Type B pancreatic cell (in vitro differentiated cells): ENCODE data around the gene PDZD11. TPM values are rescaled to one million over a fixed set of nuclear protein-coding genes. Genes with fewer than 3 reads are reported as not detected.

Experiments
- DNase-seq: peaks from one replicate; pipeline ENCODE4 v3.0.0; 2021; ENCODE audit warnings: mixed read lengths; ENCODE audit not compliant: unreplicated experiment; ENCODE audit errors: extremely low spot score
- H3K27ac Mint-ChIP-seq: 2 replicates; pipeline ENCODE4 v1.8.0; 2021; ENCODE audit warnings: mild to moderate bottlenecking, mixed read lengths
- H3K27me3 Mint-ChIP-seq: 2 replicates; pipeline ENCODE4 v1.8.0; 2021; ENCODE audit warnings: mixed read lengths
- H3K36me3 Mint-ChIP-seq: 2 replicates; pipeline ENCODE4 v1.8.0; 2021; ENCODE audit warnings: mixed read lengths
- H3K4me1 Mint-ChIP-seq: one replicate; pipeline ENCODE4 v1.8.0; 2021; ENCODE audit warnings: mixed read lengths; ENCODE audit not compliant: unreplicated experiment
- H3K4me3 Mint-ChIP-seq: 2 replicates; pipeline ENCODE4 v1.8.0; 2021; ENCODE audit warnings: mild to moderate bottlenecking, mixed read lengths
- H3K9me3 Mint-ChIP-seq: 2 replicates; pipeline ENCODE4 v1.8.0; 2021; ENCODE audit warnings: mixed read lengths
- total RNA-seq: library from RNA; stranded (reverse); gene quantifications from 2 replicates; pipeline ENCODE4 v1.2.1, GENCODE V29; 2021; ENCODE audit warnings: low replicate concordance
- TF ChIP-seq, protein P1 (sequence below): fragments of 200-600 bp; sonication (generic); conservative IDR thresholded peaks from 2 replicates; pipeline ENCODE4 v1.5.0; 2021; ENCODE audit warnings: antibody characterized with exemption, mild to moderate bottlenecking

PDZD11 gene
- total RNA-seq, 1 donor from 2014 or later = 44.0 TPM

DNA sequence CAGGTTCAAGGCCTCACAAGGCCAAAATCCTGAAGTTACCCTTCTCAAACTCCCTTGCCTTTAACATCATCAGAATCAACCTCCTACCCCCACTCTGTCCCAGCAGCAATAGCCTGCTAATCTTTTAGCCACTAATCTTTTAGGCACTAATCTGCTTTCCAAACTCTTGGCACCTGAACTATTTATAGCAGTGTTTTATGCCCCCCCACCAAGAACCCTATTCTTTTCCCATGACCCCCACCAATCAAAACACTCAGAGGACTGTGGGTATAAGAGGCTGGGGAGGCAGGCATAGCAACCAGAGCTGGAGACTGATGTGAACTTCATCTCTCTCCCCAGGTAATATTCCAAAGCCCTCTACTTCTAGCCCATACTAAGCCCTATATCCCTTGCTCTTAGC lies 21.7 kb downstream of the PDZD11 start, which contains the start of gene ARR3:
Gene ARR3, plus strand, starts transcription at position 301 of the 400 bp plus-strand sequence. CDS start 1,052 bp downstream, outside the sequence.
- TF ChIP-seq, protein P1, sequence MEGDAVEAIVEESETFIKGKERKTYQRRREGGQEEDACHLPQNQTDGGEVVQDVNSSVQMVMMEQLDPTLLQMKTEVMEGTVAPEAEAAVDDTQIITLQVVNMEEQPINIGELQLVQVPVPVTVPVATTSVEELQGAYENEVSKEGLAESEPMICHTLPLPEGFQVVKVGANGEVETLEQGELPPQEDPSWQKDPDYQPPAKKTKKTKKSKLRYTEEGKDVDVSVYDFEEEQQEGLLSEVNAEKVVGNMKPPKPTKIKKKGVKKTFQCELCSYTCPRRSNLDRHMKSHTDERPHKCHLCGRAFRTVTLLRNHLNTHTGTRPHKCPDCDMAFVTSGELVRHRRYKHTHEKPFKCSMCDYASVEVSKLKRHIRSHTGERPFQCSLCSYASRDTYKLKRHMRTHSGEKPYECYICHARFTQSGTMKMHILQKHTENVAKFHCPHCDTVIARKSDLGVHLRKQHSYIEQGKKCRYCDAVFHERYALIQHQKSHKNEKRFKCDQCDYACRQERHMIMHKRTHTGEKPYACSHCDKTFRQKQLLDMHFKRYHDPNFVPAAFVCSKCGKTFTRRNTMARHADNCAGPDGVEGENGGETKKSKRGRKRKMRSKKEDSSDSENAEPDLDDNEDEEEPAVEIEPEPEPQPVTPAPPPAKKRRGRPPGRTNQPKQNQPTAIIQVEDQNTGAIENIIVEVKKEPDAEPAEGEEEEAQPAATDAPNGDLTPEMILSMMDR = no peak
- Mint-ChIP-seq H3K36me3 (no peaks in the 10 kb centered on the region), H3K27me3 (peaks cover 2% of the 10 kb centered on the region), H3K4me1 (no peaks in the 10 kb centered on the region), H3K27ac (no peak within 1 kb of the TSS), H3K9me3 (no peaks in the 10 kb centered on the region), H3K4me3 (no peak within 1 kb of the TSS)
- DNase-seq = no peak

DNA sequence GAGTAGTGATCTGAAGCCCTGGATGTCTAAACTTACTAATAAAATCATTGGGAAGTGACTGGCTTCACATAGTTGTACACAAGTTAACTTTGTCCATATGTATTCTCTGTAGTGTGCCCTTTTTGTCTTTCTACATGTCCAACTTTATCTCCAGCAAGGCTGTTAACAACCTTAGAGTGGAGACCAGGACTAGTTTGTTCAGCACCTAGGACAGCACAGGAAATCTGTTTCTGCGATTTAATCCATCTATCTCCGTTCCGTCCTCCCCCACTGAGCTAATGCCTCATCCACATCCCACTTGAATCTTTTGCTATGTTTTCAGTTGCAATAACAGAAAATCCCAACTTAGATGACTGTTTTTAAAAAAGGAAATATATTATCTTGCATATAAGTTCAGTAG lies 24.9 kb downstream of the PDZD11 start:
- TF ChIP-seq, protein P1 = no peak
- Mint-ChIP-seq H3K4me1 (no peaks in the 10 kb centered on the region), H3K9me3 (no peaks in the 10 kb centered on the region), H3K36me3 (no peaks in the 10 kb centered on the region), H3K27me3 (peaks cover 3% of the 10 kb centered on the region), H3K4me3 (no peak overlapping the region), H3K27ac (no peak overlapping the region)
- no peak for DNase-seq

DNA sequence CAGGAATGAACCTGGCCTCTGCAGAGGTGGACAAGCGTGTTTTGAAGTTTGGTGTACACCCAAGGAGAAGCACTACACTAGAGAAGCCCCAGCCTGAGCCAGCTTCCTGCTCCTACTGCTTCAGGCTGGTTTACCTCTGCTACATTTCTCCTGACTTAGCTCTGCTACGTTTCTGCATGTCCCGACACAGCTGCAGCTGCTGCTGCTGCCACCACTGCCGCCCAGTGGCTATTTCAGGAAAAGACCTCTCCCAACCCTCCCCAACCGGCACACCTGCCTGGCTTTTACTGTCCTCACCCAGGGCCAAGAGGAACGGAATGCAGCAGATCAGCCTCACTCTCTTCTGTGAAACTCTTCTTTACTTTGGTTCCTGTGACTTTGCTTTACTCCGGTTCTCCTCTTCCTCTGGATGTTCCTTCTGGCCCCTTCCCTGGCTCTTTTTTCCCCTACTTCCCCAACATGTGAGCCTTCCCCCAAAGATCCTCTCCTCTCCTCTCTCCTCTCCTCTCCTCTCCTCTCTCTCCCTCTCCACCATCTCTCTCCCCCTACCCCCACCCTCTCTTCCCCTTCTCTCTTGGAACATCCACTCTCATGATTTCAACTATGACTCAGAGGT lies 26.7 kb downstream of the PDZD11 start:
- TF ChIP-seq, protein P1 = peak; percentile 71
- peak overlapping the region; percentile 52 for H3K27ac Mint-ChIP-seq
- H3K9me3 Mint-ChIP-seq = no peaks in the 10 kb centered on the region
- H3K4me1 Mint-ChIP-seq = no peaks in the 10 kb centered on the region
- peak; percentile 72 for DNase-seq
- peaks cover 3% of the 10 kb centered on the region for H3K27me3 Mint-ChIP-seq
- H3K36me3 Mint-ChIP-seq = no peaks in the 10 kb centered on the region
- no peak overlapping the region for H3K4me3 Mint-ChIP-seq

DNA sequence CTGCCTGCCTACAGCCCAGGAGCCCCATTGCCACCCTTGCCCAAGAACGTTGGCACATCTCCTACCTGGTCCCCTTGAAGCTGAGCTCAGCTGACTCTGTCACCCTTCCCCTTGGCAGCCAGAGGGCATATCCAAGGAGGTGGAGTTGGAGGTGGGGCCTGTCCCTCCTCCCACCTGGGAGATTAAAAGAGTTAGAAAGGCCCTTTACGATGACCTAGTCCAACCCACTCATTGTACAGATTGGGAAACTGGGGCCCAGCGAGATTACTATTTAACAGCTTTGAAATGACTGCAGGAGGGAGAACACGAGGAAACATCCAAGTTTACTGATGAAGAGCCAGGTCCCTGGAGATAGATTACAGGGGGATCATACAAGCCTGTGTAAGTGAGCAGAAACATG lies 29.6 kb downstream of the PDZD11 start, which contains the start of gene P2RY4:
Gene P2RY4, minus strand, starts transcription at position 101 of the 400 bp plus-strand sequence. CDS start 580 bp downstream, outside the sequence.
- Mint-ChIP-seq H3K27ac (no peak within 1 kb of the TSS), H3K9me3 (no peaks in the 10 kb centered on the region), H3K27me3 (peaks cover 3% of the 10 kb centered on the region), H3K4me1 (no peaks in the 10 kb centered on the region), H3K4me3 (no peak within 1 kb of the TSS), H3K36me3 (no peaks in the 10 kb centered on the region)
- TF ChIP-seq, protein P1 = no peak
- no peak for DNase-seq

DNA sequence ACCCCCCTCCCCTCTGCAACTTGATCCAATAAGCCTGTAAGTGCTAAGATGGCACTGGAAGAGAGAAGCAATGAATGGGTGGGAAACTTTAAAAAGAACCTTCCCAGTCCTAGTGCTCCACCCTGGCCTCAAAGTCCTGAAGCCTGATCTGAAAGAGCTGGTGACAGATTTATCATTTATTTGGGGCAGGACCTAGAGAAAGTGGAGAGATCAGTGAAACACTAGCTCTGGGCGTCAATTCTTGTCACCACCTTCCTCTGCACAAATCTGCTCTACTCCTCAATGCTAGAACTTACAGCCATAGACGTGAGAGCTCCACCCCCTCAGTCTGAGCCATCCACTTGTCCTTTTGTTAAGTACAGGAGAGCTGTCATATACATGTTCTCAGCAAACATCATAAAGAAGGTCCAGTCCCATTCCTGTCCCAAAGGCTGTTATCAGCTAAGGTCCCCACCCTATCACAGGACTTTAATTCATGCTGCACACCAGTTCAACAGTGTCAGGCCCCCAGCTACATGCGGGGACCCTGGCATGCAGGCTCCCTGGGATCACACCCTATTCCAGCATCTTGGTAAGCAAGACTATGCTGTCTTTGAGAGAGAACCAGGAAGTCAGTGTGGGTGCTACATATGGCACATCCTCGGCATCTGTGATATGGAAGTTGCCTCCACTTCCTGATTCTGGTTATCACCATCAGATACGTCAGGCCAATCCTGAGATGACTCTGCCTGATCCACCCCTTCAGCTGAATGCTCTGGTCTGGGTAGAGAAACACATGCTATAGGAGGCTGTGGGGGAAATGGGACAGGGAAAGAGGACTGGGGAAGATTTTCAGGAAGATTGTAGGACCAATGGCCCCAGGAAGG lies 32.1 kb downstream of the PDZD11 start:
- H3K4me1 Mint-ChIP-seq = no peaks in the 10 kb centered on the region
- H3K27me3 Mint-ChIP-seq = no peaks in the 10 kb centered on the region
- H3K36me3 Mint-ChIP-seq = no peaks in the 10 kb centered on the region
- no peaks in the 10 kb centered on the region for H3K9me3 Mint-ChIP-seq
- no peak overlapping the region for H3K27ac Mint-ChIP-seq
- no peak overlapping the region for H3K4me3 Mint-ChIP-seq
- no peak for DNase-seq
- TF ChIP-seq, protein P1 = no peak
